ENCODE data around the gene PODXL2. TPM values are rescaled to one million over a fixed set of nuclear protein-coding genes. Genes with fewer than 3 reads are reported as not detected.
A peak's percentile ranks its signal among the peaks of the same experiment; 100 is the strongest.
"Not testable (repeated sequence)": the region's sequence is repeated elsewhere in the genome, so short reads cannot be mapped to it uniquely, and the experiment has no call there.

PODXL2 gene
- total RNA-seq, 3 donors from 2014 or later (not counting 1 experiment from before 2014, with no cell fraction given), result 2.2 to 3.5 (median 2.7) TPM

DNA sequence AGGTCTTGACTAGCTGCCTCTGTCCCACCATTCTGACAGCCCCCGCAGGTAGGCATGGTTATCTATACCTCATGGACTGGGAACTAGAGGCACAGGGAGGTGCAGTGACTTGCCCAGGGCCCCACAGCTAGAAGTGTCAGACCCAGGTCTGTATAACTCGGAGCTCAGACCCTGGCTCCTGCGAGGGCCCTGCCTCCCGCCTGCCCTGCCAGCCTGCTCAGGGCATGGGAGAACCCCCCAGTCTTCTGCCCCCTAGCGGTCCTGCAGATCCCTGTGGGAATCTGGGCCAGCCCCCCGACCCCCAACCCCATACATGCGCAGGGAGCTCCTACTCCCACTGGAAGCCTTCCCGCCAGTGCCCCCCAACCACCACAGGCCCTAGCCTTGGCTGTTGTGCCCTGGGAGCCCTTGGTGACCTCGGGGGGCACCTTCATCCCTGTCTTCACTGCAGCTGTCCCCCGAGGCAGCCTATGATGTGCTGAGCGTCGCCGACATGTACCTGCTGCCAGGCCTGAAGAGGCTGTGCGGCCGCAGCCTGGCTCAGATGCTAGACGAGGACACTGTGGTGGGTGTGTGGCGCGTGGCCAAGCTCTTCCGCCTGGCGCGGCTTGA lies 50.7 kb downstream of the PODXL2 start:
- H3K27me3 Mint-ChIP-seq (ENCODE audit: low read depth in 2 of 2), result no peaks in the 10 kb centered on the region
- Histone ChIP-seq H3K27ac (ENCODE audit: low read length) (no peak overlapping the region), H3K9me3 (ENCODE audit: control insufficient read depth, insufficient read depth, low read length) (no peaks in the 10 kb centered on the region), H3K4me3 (ENCODE audit: low read length) (no peak overlapping the region), H3K4me1 (ENCODE audit: control insufficient read depth, insufficient read depth, low read length) (peaks cover 5% of the 10 kb centered on the region), H3K27me3 (ENCODE audit: control insufficient read depth, insufficient read depth, low read length) (no peaks in the 10 kb centered on the region), H3K36me3 (ENCODE audit: control insufficient read depth, insufficient read depth, low read length) (peaks cover 27% of the 10 kb centered on the region)
- no peaks in the 10 kb centered on the region for H3K9me3 Mint-ChIP-seq
- H3K27ac Mint-ChIP-seq, result no peak overlapping the region
- TF ChIP-seq, protein P1, sequence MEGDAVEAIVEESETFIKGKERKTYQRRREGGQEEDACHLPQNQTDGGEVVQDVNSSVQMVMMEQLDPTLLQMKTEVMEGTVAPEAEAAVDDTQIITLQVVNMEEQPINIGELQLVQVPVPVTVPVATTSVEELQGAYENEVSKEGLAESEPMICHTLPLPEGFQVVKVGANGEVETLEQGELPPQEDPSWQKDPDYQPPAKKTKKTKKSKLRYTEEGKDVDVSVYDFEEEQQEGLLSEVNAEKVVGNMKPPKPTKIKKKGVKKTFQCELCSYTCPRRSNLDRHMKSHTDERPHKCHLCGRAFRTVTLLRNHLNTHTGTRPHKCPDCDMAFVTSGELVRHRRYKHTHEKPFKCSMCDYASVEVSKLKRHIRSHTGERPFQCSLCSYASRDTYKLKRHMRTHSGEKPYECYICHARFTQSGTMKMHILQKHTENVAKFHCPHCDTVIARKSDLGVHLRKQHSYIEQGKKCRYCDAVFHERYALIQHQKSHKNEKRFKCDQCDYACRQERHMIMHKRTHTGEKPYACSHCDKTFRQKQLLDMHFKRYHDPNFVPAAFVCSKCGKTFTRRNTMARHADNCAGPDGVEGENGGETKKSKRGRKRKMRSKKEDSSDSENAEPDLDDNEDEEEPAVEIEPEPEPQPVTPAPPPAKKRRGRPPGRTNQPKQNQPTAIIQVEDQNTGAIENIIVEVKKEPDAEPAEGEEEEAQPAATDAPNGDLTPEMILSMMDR (IDR thresholded peaks at IDR 0.05), result no peak
- ATAC-seq (no peak), DNase-seq (peak in 1 of 2 donors; percentile 10)
- peaks cover 3 to 35% of the 10 kb centered on the region in 2 donors for H3K4me1 Mint-ChIP-seq
- intact Hi-C loops (cut with micrococcal nuclease), result no loop called here
- H3K36me3 Mint-ChIP-seq, result no peaks in the 10 kb centered on the region
- WGBS (ENCODE audit: insufficient coverage), result 95% methylated on average over 21 of the region's 21 CpGs
- no peak overlapping the region for H3K4me3 Mint-ChIP-seq

DNA sequence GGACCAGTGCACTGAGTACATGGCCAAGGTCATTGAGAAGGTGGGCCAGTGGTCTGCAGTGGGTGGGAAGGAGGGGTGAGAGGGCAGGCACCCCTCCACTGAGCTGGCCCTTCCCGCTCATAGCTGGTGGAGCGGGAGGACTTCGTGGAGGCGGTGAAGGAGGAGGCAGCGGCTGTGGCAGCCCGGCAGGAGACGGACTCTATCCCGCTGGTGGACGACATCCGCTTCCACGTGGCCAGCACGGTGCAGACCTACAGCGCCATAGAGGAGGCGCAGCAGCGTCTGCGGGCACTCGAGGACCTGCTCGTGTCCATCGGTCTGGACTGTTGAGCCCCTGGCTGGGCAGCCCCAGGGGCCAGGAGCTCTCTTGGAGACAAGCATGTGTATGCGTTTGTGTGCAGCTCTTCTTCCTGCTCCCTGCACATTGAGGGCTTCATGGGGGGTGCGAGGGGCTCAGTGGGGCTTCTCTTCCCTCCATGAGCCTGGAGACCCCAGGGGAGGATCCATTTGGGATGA lies 51.2 kb downstream of the PODXL2 start:
- H3K4me1 ChIP-seq (ENCODE audit: control insufficient read depth, insufficient read depth, low read length), result peaks cover 4% of the 10 kb centered on the region
- intact Hi-C loops (cut with micrococcal nuclease), result no loop called here
- ATAC-seq (no peak), DNase-seq (no peak)
- no peaks in the 10 kb centered on the region for H3K9me3 Mint-ChIP-seq
- WGBS (ENCODE audit: insufficient coverage), result 95% methylated on average over 21 of the region's 21 CpGs
- H3K27me3 Mint-ChIP-seq (ENCODE audit: low read depth in 2 of 2), result no peaks in the 10 kb centered on the region
- peaks cover 27% of the 10 kb centered on the region for H3K36me3 ChIP-seq (ENCODE audit: control insufficient read depth, insufficient read depth, low read length)
- peaks cover 0 to 30% of the 10 kb centered on the region in 2 donors for H3K4me1 Mint-ChIP-seq
- H3K27ac Mint-ChIP-seq, result no peak overlapping the region
- TF ChIP-seq, protein P1 (IDR thresholded peaks at IDR 0.05), result no peak
- H3K27ac ChIP-seq (ENCODE audit: low read length), result no peak overlapping the region
- H3K27me3 ChIP-seq (ENCODE audit: control insufficient read depth, insufficient read depth, low read length), result no peaks in the 10 kb centered on the region
- no peaks in the 10 kb centered on the region for H3K36me3 Mint-ChIP-seq
- H3K4me3 Mint-ChIP-seq, result no peak overlapping the region
- no peak overlapping the region for H3K4me3 ChIP-seq (ENCODE audit: low read length)
- no peaks in the 10 kb centered on the region for H3K9me3 ChIP-seq (ENCODE audit: control insufficient read depth, insufficient read depth, low read length)

DNA sequence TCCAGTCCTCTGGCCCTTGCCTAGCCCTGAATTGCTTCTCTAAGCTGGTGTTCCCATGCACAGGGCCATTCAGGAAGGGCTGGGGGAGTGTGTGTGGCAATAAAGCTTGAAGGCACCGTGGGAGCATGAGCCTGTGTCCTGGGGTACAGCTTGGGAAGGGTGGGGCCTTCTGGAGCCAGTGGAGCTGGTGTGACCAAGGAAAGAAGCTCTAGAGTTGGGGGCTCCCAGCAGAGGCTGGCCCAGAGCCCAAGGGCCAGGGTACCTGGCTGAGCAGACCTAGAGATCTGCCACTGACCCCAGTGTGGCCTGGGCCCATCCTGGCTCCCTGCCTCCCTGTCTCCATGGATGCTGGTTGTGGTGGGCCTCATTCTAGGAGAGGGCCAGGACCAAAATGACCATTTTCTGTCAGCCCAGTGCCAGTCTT lies 51.8 kb downstream of the PODXL2 start:
- Mint-ChIP-seq H3K36me3 (no peaks in the 10 kb centered on the region), H3K27me3 (ENCODE audit: low read depth in 2 of 2) (no peaks in the 10 kb centered on the region), H3K4me3 (no peak overlapping the region), H3K27ac (peak overlapping the region in 1 of 2 donors; percentile 29), H3K9me3 (no peaks in the 10 kb centered on the region), H3K4me1 (peaks cover 0 to 27% of the 10 kb centered on the region in 2 donors)
- Histone ChIP-seq H3K4me1 (ENCODE audit: control insufficient read depth, insufficient read depth, low read length) (peaks cover 4% of the 10 kb centered on the region), H3K27me3 (ENCODE audit: control insufficient read depth, insufficient read depth, low read length) (no peaks in the 10 kb centered on the region), H3K9me3 (ENCODE audit: control insufficient read depth, insufficient read depth, low read length) (no peaks in the 10 kb centered on the region), H3K27ac (ENCODE audit: low read length) (no peak overlapping the region), H3K4me3 (ENCODE audit: low read length) (no peak overlapping the region), H3K36me3 (ENCODE audit: control insufficient read depth, insufficient read depth, low read length) (peaks cover 27% of the 10 kb centered on the region)
- no peak for ATAC-seq
- peak in 1 of 2 donors; percentile 10 for DNase-seq
- WGBS (ENCODE audit: insufficient coverage), result 96% methylated on average over 1 of the region's 1 CpG
- TF ChIP-seq, protein P1 (IDR thresholded peaks at IDR 0.05), result no peak
- intact Hi-C loops (cut with micrococcal nuclease), result no loop called here

DNA sequence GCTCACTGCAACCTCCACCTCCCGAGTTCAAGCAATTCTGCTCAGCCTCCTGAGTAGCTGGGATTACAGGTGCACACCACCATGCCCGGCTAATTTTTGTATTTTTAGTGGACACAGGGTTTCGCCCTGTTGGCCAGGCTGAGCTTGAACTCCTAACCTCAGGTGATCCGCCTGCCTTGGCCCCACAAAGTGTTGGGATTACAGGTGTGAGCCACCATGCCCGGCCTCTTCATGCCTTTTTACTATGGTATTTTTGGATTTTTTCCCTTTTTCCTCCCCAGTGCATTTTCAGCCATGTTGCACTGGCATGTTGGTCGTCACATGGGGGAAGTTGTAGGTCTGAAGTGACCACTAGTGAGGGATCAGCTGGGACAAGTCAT lies 53.2 kb downstream of the PODXL2 start:
- H3K4me3 ChIP-seq (ENCODE audit: low read length); H3K27me3 ChIP-seq (ENCODE audit: control insufficient read depth, insufficient read depth, low read length); H3K9me3 ChIP-seq (ENCODE audit: control insufficient read depth, insufficient read depth, low read length); intact Hi-C loops (cut with micrococcal nuclease); ATAC-seq; H3K27ac Mint-ChIP-seq; H3K4me3 Mint-ChIP-seq; H3K4me1 ChIP-seq (ENCODE audit: control insufficient read depth, insufficient read depth, low read length); H3K27ac ChIP-seq (ENCODE audit: low read length); H3K36me3 Mint-ChIP-seq; H3K27me3 Mint-ChIP-seq (ENCODE audit: low read depth in 2 of 2); H3K9me3 Mint-ChIP-seq: not testable (repeated sequence)
- peak in 1 of 2 donors; percentile 4 for DNase-seq
- peaks cover 16% of the 10 kb centered on the region for H3K36me3 ChIP-seq (ENCODE audit: control insufficient read depth, insufficient read depth, low read length)
- H3K4me1 Mint-ChIP-seq, result peaks cover 0 to 20% of the 10 kb centered on the region in 2 donors
- WGBS (ENCODE audit: insufficient coverage), result 91% methylated on average over 6 of the region's 6 CpGs
